HuH-7 (cell line): ENCODE data around the gene RAVER1.

Experiments
- DNase-seq: peaks from one replicate; pipeline ENCODE4 v3.0.0; 2011; ENCODE audit warnings: low spot score

RAVER1 gene

DNA sequence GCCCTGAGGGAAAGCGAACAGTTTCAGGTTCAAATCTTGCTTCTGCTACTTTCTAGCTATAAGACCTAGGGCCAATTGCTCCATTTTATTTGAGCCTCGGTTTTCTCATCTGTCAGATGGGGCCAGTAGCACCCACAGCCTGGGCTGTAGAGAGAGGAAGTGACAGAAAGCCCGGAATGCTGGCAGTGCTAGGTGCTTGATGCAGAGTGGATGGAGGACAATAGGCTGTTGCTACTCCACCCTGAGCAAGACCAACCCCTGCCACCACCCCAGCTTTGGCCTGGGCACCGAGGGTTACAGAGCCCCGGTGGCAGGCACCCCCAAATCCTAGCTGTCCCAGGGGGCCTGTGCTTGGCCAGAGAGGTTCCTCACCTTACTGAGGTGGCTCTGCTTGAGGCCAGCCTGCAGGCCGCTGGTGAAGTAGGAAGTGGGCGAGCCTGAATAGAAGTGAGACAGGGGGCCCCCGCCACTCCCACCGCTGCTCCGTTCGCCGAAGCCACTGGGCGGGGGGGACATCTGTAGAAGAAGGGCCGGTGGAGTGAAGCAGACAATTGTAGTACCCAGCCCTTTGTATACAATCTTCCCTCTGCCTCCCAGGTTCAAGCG lies 15.4 kb downstream of the RAVER1 start:
- no peak for DNase-seq

DNA sequence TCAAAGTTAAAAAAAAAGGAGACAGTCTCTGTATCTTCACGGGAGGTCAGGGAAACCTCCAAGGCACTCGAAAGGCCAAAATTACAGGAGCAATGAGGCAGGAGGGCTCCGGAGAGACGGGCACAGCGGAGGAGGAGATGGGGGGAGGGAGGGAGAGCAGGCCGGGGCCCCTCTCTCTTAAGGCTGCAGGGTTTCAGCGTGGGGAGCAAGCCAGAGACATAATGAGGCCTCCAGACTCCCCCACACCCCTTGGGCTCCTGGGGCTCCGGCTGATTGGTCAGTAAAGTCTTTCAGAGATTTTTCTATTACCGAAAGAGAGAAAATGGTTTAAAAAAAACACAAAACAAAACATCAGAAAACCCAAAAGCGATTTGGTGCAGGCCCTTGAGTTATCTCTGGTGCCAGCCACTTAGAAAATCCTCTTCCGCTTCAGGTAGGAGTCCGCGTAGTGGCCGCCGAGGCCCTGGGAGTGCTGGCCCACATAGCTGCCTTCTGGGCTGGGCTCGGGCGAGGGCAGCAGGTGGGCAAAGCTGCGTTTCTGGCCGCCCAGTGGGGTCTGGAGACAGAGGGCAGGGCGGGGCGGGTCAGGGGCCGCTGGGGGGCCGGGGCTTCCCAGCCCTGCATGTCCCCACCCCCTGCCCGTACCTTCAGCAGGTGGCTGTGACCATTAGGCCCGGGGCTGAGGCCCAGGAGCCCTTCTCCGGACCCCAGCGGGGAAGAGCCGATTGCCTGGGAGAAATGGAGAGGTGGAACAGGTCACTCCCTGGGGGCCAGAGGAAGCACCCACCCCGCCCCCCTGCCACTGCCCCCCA lies 16.1 kb downstream of the RAVER1 start:
- DNase-seq, result no peak

DNA sequence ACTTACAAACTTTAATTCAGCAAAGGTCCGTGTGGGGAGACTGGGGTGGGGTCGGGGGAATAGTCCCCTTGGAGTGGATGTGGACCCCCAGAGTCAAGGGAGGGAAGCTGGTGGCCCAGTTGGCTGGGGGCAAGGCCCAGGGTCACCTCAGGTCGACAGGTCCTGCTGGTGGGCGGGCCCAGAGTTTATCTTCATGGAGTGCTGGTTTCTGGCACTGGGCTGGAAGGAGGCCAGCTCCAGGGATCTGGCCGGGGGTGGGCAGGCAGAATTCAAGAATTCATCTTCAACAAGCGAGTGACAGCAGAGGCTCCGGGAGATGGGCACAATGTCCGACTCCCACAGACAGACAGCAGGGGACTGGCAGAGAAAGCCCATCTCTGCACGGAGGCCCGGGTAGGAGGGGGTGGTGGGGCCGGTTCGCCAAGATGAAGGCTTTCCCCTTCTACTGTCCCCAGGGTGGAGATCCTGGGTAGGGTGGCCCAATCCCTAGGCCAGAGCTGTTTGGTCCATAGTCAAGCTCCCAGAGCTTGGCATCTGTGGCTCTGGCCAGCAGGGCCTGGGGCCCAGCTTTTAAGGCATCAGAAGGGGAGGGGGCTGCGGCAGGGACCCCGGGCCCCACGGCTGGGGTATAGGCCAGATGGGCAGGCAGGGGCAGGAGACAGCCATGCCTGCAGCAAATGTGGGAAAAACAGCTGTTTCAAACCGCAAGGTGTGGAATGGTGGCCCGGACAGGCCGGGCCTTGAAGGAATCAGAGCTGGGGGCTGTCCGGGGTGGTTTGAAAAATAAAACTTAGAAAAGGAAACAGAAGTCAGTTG lies 16.9 kb downstream of the RAVER1 start:
- no peak for DNase-seq

DNA sequence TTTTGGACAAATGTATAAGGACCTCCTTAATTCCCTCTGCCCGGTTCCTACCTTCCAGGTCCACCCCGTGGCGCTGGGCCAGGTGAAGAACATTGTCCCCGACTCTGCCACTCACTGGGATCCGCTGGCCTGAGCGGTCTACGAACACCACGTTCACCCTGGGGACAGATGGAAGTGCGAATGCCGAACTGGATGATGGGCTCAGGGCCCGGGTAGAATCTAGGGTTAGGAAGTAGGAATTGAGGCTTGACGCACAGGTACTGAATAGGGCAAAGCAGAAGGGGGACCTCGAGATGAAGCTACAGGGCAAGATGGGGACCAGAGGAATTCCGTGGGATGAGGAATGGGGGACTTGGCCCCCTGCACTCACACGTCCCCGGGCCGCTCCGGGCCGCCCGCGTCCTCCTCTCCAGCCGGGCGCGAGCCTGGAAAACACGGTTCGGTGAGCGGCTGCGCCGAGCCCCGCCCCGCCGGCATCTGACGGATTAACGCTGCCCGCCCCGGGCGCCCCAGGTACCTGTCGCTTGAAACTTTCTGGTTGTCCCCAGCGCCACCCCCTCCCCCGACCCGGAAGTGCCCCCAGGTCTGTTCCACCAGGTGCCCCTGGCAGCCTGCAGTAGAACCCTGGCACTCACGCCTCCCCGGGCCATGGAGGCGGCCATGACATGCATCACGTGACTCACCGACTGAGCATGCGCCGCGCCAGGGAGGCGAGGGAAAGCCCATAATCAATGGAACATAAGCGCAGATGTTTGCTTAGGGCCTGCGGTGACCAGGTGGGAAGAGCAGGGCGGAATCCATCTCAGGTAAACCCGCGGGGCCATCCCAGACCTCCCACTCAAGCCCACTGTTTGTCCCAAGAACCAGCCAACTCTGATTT lies 17.8 kb downstream of the RAVER1 start, which contains the start of gene FDX2:
Gene FDX2, minus strand, starts transcription at position 681 of the 880 bp plus-strand sequence. Its CDS starts 19 bp downstream, at position 662.
- peak; percentile 95 for DNase-seq

DNA sequence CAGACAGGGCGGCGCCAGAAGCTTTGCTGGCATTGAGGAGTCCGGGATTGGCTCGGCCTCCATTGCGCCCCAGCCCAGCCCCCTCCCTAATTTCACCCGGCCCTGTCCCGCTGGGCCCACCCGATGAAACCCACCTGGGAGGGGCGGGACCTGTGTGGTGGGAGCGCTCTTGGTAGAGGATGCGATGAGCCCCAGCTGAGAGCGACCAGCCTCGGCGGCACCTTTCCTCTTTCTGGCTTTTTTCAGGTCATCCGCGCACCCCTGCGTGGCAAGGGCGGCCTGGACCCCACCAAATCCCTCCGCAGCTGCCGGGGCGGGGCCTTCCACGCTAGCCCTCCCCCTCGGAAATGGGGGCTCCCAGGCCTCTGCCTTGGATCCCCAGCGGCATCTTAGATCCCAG lies 23.9 kb downstream of the RAVER1 start, which contains the start of gene ZGLP1:
Gene ZGLP1, minus strand, starts transcription at position 393 of the 400 bp plus-strand sequence.
- DNase-seq, result no peak

DNA sequence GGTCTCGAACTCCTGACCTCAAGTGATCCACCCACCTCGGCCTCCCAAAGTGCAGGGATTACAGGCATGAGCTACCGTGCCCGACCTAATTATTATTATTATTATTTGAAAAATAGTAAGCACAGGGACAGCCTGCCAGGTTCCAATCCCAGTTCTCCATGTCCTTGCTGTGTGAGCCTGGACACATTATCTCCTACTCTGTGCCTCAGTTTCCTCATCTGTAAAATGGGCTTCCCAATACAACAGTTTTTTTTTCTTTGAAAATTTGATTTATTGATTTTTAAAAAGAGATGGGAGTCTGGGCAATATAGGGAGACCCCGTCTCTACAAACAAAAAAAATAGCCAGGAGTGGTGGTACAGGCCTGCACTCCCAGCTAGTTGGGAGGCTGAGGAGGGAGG lies 27.0 kb downstream of the RAVER1 start:
- DNase-seq, result no peak

DNA sequence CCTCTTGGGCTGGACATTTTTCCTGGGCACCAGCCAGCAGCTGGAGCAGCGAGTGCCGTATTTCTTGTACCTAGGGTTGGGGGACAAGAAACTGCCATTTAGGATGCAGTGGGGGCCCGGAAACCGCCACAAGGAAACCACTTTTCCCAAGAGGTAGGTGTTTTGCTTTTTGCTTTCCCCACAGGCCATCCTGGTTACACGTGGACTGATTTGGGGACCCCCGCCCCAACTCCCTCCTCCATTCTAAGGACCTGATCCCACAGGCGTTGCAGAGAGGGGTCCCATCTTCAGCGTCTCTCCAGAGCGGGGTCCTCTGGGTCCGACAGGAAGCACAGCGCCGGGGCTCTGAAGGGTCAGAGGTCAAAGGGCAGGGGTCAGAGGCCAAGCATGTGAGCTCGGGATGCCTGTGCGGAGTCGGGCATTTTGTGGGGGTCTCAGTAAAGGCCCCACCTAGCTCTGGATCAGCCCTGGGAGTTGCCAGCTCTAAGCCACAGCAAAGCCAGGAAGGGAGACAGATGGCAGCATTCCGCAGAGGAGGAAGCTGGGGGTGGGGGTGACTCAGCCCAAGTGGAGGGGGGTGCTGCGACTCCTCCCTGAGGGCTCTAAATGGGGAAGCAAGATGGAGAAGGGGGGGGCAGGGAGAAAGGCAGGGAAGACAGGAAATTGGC lies 28.1 kb downstream of the RAVER1 start:
- DNase-seq, result no peak

DNA sequence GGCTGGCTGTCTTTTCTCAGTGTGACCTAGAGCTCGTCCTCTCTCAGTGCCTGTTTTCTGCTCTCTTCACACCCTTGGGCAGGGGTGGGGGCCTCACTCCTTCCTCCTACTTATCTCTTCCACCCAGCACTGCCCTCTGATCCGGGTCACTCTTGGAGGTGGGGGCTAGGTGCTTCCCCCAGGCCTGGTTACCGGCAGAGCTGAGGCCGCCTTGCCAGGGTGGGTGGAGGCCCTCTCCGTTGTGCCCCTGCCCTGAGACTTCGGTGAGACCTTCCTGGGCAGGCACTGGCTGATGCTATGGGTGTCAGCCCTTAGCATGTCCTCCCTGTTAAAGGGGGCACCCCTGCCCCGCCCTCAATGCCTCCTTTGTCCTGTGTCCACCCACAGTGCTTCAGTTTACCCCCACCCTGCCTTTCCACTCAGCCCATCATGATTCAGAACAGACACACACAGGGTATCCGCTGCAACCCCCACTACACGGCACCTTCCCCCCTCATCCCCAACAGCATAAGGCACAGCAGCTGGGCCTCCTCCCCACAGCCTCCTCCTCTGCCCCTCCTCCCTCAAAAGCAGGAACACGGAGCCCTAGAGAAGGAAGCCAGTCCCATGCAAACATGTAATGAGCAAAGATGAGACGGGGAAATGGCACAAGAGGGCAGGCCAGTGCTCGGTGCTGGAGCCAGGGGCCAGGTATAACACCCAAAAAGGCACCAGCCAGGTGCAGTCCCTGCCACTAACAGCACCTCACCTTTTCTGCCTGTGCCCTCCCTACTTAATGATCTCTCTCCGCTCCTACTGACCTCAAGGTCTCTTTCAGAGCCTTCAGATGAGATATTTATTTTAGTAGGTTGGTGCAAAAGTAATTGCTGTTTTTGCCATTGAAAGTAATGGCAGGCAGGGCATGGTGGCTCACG lies 33.5 kb downstream of the RAVER1 start:
- no peak for DNase-seq

DNA sequence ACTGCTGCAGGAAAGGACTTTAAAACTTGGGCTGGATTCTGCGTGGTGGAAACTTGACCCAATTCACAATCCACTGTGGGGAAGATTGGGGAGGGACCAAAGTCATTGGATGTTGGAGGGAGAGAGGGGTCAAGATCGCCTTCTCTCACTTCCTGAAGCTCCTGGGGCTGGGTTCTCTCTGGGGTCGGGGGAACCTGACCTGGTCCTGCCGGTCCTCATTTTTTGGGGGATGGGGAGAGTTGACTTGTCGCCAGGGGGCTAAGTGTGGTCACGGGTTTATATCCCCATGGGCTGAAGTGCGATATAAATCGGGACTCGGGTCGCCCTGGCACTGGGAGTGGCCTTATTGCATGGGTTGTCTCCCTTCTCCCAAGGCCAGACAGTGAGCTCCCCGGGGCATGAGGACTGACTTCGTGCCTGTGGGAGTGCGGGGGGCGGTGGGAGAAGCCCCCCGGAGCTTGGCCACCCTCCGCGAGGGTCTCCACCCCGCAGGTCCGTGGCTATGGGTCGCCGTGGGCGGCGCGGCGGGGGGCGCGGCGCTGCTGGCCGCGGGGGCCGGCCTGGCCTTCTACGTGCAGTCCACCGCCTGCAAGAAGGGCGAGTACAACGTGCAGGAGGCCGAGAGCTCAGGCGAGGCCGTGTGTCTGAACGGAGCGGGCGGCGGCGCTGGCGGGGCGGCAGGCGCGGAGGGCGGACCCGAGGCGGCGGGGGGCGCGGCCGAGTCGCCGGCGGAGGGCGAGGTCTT lies 37.3 kb downstream of the RAVER1 start:
- no peak for DNase-seq

DNA sequence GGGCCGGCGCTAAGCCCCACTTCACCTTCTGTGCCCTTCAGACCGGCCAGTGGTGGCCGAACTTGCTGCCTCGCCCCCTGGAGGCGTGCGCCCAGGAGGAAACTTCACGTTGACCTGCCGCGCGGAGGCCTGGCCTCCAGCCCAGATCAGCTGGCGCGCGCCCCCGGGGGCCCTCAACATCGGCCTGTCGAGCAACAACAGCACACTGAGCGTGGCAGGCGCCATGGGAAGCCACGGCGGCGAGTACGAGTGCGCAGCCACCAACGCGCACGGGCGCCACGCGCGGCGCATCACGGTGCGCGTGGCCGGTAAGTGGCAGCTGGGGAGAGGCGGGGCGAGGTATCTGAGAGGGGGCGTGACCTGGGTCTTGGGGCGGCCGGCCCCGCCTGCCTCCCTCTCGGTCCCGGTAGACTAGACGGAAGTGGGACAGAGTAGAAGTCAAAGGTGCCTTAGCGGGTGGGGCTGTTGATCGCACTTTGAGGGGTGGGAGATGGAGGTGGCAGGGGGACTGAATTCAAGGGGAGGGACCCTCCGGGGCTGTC lies 38.0 kb downstream of the RAVER1 start:
- no peak for DNase-seq

DNA sequence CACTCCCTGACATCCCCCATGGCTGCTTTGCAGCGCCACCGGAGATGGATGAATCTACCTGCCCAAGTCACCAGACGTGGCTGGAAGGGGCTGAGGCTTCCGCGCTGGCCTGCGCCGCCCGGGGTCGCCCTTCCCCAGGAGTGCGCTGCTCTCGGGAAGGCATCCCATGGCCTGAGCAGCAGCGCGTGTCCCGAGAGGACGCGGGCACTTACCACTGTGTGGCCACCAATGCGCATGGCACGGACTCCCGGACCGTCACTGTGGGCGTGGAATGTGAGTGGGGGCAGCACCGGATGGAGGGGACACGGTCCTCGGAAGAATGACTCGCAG lies 39.0 kb downstream of the RAVER1 start:
- DNase-seq, result no peak

DNA sequence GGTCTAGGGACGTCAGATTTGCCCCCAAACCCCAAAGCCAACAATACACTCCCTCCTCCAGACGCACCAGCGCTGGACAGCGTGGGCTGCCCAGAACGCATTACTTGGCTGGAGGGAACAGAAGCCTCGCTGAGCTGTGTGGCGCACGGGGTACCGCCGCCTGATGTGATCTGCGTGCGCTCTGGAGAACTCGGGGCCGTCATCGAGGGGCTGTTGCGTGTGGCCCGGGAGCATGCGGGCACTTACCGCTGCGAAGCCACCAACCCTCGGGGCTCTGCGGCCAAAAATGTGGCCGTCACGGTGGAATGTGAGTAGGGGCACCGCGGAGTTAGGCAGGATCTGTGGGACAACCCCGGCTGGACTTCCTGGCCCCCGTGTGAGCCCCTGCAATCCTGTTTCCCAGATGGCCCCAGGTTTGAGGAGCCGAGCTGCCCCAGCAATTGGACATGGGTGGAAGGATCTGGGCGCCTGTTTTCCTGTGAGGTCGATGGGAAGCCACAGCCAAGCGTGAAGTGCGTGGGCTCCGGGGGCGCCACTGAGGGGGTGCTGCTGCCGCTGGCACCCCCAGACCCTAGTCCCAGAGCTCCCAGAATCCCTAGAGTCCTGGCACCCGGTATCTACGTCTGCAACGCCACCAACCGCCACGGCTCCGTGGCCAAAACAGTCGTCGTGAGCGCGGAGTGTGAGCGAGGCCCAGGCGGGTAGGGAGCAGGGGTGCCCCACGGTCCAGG lies 39.5 kb downstream of the RAVER1 start:
- no peak for DNase-seq

DNA sequence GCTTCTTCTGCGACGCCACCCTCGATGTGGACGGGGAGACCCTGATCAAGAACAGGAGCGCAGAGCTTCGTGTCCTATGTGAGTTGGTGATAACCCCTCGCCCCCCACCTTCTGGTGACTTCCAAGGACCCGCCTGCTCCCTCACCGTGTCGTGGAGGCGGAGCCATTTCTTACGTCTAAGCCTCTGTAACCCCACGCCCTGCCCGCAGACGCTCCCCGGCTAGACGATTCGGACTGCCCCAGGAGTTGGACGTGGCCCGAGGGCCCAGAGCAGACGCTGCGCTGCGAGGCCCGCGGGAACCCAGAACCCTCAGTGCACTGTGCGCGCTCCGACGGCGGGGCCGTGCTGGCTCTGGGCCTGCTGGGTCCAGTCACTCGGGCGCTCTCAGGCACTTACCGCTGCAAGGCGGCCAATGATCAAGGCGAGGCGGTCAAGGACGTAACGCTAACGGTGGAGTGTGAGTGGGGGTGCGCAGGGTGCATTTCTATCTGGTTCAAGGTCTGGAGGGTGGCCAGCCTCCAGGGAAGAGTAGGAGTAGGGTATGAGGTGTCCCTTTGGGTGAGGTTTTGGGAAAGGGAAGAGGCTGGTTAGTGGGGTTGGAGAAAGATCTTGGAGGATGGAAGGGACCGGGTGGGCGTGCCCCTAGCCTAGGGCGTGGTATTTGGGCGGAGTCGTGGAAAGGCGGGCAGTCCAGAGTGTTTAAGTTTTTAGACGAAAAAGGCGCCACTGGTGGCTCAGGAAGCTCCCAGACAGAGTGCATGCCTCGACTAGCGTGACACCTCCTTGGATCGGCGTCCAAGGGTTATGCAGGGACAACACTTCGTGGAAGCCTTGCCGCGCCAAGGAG lies 40.3 kb downstream of the RAVER1 start:
- no peak for DNase-seq

DNA sequence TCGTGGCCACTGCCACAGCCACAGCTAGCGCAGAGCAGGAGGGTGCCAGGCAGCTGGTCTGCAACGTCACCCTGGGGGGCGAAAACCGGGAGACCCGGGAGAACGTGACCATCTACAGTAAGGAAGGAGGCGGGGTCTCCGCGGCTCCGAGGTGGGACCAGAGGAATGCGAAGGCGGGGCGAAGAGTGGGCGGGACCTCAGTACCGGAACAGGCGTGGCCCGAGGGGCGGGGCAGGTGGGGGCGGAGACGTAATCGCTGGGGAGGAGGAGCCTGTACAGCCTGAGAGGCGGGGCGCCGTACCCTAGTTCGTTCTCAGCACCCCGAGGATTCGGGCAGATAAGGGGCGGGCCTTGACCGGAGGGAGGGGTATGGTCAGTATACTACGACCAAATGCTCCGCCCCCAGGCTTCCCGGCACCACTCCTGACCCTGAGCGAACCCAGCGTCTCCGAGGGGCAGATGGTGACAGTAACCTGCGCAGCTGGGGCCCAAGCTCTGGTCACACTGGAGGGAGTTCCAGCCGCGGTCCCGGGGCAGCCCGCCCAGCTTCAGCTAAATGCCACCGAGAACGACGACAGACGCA lies 41.0 kb downstream of the RAVER1 start:
- peak; percentile 91 for DNase-seq

DNA sequence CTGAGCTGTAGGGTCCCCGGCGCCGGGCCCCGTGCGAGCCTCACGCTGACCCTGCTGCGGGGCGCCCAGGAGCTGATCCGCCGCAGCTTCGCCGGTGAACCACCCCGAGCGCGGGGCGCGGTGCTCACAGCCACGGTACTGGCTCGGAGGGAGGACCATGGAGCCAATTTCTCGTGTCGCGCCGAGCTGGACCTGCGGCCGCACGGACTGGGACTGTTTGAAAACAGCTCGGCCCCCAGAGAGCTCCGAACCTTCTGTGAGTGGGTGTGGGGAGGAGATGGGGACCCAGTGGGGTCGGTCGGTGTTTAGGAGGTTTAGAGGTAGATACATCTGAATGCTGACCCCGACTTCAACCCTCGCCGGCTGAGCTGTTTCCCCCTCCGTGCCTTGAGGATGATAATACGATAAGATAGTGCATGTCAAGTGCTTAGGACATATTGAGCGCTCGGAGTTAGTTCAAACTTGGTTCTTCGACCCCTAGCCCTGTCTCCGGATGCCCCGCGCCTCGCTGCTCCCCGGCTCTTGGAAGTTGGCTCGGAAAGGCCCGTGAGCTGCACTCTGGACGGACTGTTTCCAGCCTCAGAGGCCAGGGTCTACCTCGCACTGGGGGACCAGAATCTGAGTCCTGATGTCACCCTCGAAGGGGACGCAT lies 41.6 kb downstream of the RAVER1 start:
- DNase-seq, result no peak

DNA sequence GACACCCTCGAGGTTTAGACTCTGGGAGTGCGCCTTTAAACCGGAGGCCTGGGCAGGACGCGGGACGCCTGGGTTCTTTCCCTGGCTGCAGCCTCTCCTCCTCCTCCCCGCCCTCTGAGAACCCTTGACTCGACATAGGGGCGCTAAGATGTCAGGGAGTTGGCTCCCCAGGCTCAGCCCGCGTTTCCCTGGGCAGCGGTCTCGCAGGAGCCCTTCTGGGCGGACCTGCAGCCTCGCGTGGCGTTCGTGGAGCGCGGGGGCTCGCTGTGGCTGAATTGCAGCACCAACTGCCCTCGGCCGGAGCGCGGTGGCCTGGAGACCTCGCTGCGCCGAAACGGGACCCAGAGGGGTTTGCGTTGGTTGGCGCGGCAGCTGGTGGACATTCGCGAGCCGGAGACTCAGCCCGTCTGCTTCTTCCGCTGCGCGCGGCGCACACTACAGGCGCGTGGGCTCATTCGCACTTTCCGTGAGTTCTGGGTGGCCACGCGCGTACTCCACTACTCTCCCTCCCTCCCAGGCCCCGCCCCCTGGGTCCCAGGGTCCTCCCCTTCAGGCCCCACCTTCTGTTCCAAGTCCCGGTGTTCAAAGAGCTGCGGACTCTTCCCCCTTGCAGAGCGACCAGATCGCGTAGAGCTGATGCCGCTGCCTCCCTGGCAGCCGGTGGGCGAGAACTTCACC lies 42.3 kb downstream of the RAVER1 start:
- DNase-seq, result peak; percentile 85
